Gastroesophageal sphincter (tissue), 3 donors: ENCODE data around the gene PCGF5.

Source experiments
- CTCF ChIP-seq, 4 experiments: fragments of 200-600 bp in 2 of 4; fragments of 450-650 bp in 2 of 4; sonication (generic) in 1 of 4; IDR thresholded peaks; one replicate each; pipeline ENCODE4 v1.5.1; 2017 to 2019; ENCODE audit warnings: antibody characterized with exemption in 4 of 4, mild to moderate bottlenecking in 2 of 4, moderate library complexity in 2 of 4
- POLR2A ChIP-seq, 2 donors: fragments of 450-650 bp; IDR thresholded peaks; one replicate each; pipeline ENCODE4 v1.6.1; 2017; ENCODE audit warnings: antibody characterized with exemption in 2 of 2, mild to moderate bottlenecking in 2 of 2, moderate library complexity in 1 of 2
- POLR2AphosphoS5 ChIP-seq: sonication (generic); formaldehyde crosslinking; IDR thresholded peaks from one replicate; pipeline ENCODE4 v1.6.1; 2017; ENCODE audit warnings: antibody characterized with exemption

DNA sequence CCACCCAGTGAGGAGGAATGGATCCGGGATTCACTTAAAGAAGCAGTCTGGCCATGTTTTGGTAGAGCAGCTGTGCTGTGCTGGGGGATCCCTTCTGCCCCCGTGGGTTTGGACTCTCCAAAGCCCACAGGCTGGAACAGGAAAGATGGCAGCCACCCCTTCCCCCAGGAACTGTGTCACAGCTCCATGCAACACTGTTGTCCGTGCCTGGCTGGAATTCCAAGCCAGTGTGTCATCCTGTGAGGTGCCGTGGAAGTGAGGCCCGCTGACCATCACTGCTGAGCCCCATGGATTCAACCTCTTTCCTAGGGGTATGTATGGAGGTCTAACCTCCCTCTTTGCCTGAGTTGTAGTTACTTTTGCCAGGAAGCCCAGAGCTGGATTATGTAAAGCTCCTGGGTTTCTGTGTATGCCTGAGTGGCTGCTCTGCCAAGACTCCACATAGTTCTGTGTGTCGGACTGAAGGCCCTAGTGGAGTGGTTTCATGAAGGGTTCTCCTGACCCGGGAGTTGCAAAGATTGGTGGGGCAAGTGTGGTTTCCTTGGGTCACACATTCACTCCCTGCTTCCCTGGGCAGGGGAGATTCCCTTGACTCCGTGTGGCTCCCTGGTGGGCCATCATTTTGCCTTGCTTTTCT, 35.1 kb upstream of the PCGF5 start:
- TF ChIP-seq POLR2A (IDR thresholded peaks at IDR 0.05) (no peak), CTCF (IDR thresholded peaks at IDR 0.05) (no peak), POLR2AphosphoS5 (no peak)
